Activated CD8-positive, alpha-beta memory T cell treated with anti-CD3 and anti-CD28 coated beads for 24 hours (primary cell): Measurements from ENCODE around the gene ZNF569.
"Not testable (repeated sequence)": the region's sequence is repeated elsewhere in the genome, so short reads cannot be mapped to it uniquely, and the experiment has no call there.

Experiments used
- DNase-seq: peaks from one replicate; pipeline ENCODE4 v3.0.0-alpha.2; 2020

The ZNF569 gene

DNA sequence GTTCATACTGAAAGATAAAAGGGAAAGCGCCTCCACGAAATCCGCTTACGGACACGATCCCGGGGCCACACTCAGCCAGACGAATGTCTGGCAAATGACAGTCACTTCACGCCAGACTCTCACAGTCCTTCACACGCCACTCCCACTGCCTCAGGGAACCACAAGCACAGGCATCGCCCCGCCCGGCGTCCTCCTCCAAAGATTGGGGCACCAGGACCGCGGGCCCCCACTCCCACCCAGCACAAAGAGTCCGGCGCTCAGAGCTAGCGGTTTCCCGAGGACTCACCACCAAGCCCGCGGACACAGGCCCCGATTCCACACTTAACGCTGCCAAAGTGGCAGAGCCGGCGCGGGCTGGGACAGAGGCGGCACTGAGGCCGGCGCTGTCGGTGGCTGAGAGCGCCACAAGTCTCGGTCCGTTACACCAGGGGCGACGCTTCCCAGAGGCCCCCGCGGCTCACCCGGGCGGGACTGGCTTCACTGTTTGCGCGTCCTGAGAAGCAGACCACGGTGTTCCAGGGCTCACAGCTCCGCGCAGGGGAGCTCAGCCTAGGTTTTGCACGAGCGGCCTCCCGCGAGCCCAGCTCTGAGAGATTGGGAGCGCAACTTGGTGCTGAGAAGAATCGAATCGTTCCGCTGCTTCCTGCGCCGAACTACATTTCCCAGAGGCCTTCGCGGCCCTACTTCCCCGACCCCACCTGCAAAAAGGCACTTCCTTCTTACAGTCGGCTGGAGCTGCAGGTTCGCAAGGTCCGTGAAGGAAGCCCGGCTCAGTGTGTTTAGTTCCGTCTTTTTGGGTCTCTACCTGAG, at the start of gene ZNF569:
TSS of gene ZNF569 (minus strand) at position 647 of the 810 bp plus-strand sequence. CDS start 22,523 bp downstream, outside the sequence.
- peak; percentile 93 for DNase-seq

- DNase-seq: no peak
Observed at GRCh38 chr19:37513397-37513796, 46.2 kb upstream of the ZNF569 start.

- DNase-seq: no peak
Observed at GRCh38 chr19:37511821-37512220, 44.6 kb upstream of the ZNF569 start.

- no peak for DNase-seq
Observed at GRCh38 chr19:37511186-37511585, 43.9 kb upstream of the ZNF569 start.

GRCh38 chr19:37507167-37507464, 39.9 kb upstream of the ZNF569 start:
- no peak for DNase-seq

DNA sequence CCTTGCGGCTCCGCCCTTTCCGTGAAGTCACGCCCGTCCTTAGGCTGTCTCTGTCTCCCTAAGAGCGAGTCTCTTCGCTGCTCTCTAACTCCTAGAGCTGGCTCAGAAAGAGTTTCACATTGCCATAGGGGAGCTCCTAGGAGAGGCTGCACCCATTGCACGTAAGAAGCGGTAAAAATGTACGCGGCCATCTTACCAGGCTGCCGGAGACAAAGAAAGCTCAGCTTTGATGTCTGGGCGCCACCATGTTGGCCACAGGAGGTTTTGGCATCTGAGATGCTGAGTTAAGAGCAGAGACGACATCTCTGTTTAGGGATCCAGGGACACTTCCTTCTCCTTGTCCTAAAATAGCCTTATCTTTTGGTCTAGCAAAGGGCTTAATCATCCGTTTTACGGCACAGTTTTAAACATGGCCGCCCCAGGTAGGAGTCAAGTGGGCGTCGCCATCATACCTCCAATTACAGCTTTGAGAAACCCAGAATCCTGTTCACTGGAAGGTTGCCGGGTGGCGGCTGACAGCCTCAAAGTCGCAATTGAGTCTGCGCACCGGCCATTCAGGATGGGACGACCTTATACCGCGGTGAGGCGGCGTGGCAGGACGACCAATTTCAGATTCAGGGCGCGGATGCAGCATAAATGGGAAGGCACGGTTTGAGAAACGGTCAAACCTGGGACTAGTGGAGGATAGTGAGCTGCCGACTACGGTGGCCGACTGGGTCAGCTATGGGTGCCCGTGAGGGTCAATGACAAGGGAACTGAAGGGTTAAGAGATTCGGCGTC, 39.3 kb upstream of the ZNF569 start, which contains the start of gene ZNF793:
TSS of gene ZNF793 (plus strand) at position 553 of the 780 bp plus-strand sequence. CDS start 16,501 bp downstream, outside the sequence.
- DNase-seq: peak; percentile 92

DNA sequence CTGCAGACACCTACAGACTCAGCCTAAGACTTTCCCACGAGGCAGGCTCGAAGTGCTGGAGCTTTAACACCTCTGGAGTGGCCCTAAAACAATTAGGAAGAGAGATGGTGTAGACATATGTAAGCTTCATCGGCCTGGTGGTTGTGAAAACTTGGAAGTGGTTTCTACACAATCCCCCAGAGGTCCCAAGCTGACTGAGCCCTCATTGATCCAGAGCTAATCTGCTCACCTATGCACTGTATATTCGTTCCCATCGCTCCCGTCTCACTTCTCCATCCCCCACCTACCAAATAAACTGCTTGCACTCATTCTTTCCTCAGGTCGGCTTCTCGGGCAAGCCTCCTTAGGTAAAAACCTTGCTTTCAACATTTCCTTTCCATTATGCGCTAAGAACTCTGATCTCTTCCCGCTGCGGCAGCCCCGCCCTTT, 38.7 kb upstream of the ZNF569 start:
- no peak for DNase-seq

- no peak for DNase-seq
Observed at GRCh38 chr19:37492213-37492612, 25.0 kb upstream of the ZNF569 start.

- DNase-seq: no peak
Observed at GRCh38 chr19:37484406-37485168, 17.3 kb upstream of the ZNF569 start.

DNA sequence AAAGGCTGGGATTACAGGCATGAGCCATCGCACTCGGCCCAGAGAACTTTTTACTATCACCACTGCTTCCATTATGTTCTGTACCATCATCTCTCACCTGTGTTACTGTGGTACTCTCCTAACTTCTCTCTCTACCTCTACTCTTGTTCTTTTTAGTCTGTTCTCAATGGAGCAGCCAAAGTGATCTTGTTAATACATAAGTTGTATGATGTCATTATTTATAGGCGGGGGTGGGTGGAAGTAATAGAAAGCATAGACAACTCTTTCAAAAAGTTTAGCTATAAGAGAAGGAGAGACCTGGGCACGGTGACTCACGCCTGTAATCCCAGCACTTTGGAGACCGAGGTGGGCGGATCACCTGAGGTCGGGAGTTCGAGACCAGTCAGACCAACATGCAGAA, 4.9 kb upstream of the ZNF569 start:
- no peak for DNase-seq

DNA sequence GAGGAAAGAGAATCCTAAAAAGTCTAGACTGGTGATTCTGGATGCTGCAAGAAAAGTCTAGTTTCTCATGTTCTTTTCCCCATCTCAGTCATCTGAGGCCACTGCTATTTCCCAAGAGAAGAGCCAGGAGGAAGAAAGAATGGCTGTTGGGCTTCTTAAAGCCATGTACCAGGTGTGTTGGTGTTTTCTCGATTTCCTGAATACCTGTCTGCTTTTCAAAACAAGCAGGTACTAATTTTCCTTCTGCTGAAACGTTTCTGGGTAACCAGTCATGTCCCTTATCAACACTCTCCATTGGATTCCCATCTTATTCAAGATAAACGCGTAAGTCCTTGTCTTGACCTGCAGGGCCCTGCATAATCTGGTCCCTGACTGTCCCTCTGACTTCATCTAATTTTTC, 3.0 kb upstream of the ZNF569 start:
- DNase-seq: no peak

GRCh38 chr19:37468961-37469777, 1.9 kb upstream of the ZNF569 start, which contains the start of gene ZNF570:
Gene ZNF570 (plus strand): TSS chr19:37469356. CDS start chr19:37470355, 999 bp downstream.
- peak; percentile 94 for DNase-seq

DNA sequence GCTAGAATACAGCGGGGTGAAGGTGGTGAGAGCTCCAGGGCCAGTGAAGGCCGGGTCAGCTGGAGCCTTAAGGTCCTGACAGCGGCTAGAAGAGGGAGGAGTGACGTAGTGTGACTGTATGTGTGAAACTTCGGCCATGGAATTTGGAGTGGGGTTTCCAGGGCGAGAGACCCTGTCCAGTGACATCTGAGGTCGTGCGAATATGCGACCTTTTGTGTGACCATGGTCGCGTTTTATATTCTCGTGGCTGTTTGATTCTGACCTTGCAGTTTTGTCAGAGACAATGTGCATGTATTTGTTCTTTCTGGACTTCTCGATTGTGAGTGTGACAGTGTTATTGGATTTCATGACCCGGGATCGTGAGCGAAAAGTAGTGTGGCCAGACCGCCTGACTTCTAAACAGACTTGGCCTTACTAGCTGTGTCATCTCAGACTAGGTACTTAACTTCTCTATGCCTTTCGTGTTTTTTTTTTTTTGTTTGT, 405 bp upstream of the ZNF569 start:
- no peak for DNase-seq

GRCh38 chr19:37466277-37466797, 907 bp downstream of the ZNF569 start:
- DNase-seq: no peak

- DNase-seq: no peak
Observed at GRCh38 chr19:37452500-37453245, 14.6 kb downstream of the ZNF569 start.

- no peak for DNase-seq
Observed at GRCh38 chr19:37413313-37414084, 53.7 kb downstream of the ZNF569 start.

DNA sequence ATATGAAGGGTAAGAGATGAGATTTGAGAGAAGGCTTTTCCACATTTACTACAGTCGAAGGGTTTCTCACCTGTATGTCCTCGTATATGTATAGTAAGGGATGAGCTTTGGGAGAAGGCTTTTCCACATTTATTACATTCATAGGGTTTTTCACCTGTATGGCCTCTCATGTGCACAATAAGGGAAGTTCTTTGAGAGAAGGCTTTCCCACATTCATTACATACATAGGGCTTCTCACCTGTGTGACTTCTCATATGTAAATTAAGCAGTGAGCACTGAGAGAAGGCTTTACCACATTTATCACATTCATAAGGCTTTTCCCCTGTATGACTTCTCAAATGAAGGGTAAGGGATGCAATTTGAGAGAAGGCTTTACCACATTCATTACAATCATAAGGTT, 54.5 kb downstream of the ZNF569 start:
- no peak for DNase-seq

DNA sequence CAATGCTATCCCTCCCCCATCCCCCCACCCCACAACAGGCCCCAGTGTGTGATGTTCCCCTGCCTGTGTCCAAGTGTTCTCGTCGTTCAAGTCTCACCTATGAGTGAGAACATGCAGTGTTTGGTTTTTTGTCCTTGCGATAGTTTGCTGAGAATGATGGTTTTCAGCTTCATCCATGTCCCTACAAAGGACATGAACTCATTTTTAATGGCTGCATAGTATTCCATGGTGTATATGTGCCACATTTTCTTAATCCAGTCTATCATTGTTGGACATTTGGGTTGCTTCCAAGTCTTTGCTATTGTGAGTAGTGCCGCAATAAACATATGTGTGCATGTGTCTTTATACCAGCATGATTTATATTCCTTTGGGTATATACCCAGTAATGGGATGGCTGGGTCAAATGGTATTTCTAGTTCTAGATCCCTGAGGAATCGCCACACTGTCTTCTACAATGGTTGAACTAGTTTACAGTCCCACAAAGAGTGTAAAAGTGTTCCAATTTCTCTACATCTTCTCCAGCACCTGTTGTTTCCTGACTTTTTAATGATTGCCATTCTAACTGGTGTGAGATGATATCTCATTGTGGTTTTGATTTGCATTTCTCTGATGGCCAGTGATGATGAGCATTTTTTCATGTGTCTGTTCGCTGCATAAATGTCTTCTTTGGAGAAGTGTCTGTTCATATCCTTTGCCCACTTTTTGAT, 61.0 kb downstream of the ZNF569 start:
- not testable (repeated sequence) for DNase-seq

DNA sequence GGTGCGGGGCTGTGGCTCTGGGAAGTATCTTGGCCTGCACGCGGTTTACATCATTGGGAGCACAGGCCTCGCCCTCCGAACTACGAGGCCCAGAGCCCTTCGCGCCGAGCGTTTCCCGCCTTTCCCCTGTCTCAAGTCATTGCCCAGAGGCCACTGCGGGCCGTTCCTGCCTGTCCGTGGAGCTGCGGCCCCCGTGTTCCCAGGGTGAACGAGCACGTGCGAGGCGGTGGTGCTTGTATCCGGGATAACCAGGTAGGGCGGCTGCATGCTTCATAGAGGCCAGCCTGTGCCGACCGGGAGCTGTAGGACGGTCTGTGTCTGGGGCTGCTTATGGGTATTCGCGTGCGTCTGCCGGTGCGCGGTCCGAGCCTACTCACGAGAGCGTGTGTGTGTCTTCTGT, 63.8 kb downstream of the ZNF569 start:
- no peak for DNase-seq

DNA sequence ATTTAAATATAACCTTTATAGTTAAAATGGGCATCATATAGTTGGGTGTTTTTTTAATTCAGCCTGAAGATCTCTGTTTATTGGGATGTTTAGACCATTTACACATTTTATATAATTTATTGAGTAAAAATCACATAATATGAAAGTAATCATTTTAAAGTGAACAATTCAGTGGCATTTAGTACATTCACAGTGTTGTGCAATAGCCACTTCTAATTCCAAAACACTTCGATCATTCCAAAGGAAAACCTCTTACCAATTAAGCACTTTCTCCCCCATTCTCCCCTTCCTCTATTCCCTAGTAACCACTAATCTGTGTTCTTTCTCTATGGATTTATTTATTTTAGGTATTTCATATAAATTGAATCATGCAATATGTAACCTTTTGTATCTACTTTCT, 66.2 kb downstream of the ZNF569 start:
- no peak for DNase-seq
